K562 (cell line): ENCODE data around the gene LRTM1. TPM values are rescaled to one million over a fixed set of nuclear protein-coding genes. Genes with fewer than 3 reads are reported as not detected.

Experiments used
- ATAC-seq: fragments of 200-7000 bp; cut with Tn5 transposase; 3 replicates; pipeline ENCODE4 v1.9.1; 2020; ENCODE audit warnings: moderate library complexity
- BruUV-seq: library from RNA; stranded (reverse); fragments of 400-500 nt; replicated peaks from 2 replicates; lab custom pipeline; 2021; lab: Mats Ljungman, UMichigan
- CTCF ChIA-PET: fragments of 300-600 bp; formaldehyde crosslinking; extraction: SDS; loops from one replicate; lab custom pipeline; 2021; ENCODE audit warnings: low intra/inter-chr PET ratio; lab: Yijun Ruan, JAX
- POLR2A ChIA-PET: fragments of 300-600, 350-650 bp; sonication (Branson Sonifier 250); formaldehyde crosslinking; extraction: SDS; loops from one replicate; lab custom pipeline; 2021; ENCODE audit warnings: antibody characterized with exemption, inconsistent platforms; lab: Yijun Ruan, JAX
- DNase-seq, 4 experiments: peaks; one replicate each; pipeline versions ENCODE4 v3.0.0 to v3.0.0-alpha.2; 2011 to 2018; ENCODE audit warnings: low spot score in 3 of 4, mixed read lengths in 3 of 4; ENCODE audit errors: extremely low read depth in 1 of 4
- FAIRE-seq: peaks from 2 replicates; lab custom pipeline; 2011; peaks lifted over from hg19 to GRCh38; lab: Jason Lieb, UNC
- H2AFZ ChIP-seq: 2 replicates; pipeline ENCODE4 v1.6.0; 2011; ENCODE audit warnings: low read depth, low read length, control low read depth, inconsistent platforms
- H3K27ac ChIP-seq: fragments of 200-600 bp; 3 replicates; pipeline ENCODE4 v1.8.0; 2011; ENCODE audit warnings: low read depth, mild to moderate bottlenecking, control low read depth, inconsistent platforms, low read length, moderate library complexity, mixed read lengths; ENCODE audit errors: extremely low read depth
- H3K27me3 ChIP-seq, 2 experiments: fragments of 300-600 bp in 1 of 2; 2 replicates in 1 of 2; 3 replicates in 1 of 2; pipeline versions ENCODE4 v1.6.0 to v1.8.0; 2011; ENCODE audit warnings: inconsistent platforms in 2 of 2, low read length in 2 of 2, mild to moderate bottlenecking in 1 of 2, mixed read lengths in 1 of 2, moderate library complexity in 1 of 2; ENCODE audit not compliant: control insufficient read depth in 2 of 2, insufficient read depth in 2 of 2
- H3K36me3 ChIP-seq: fragments of 300-600 bp; 3 replicates; pipeline ENCODE4 v1.8.0; 2011; ENCODE audit warnings: mild to moderate bottlenecking, low read length, inconsistent platforms; ENCODE audit not compliant: control insufficient read depth, insufficient read depth
- H3K4me1 ChIP-seq, 2 experiments: fragments of 200-600 bp in 1 of 2; replicated peaks in 1 of 2; 2 replicates in 1 of 2; 3 replicates in 1 of 2; pipeline versions ENCODE4 v1.5.1 to v1.8.0; 2011; ENCODE audit warnings: inconsistent platforms in 2 of 2, low read length in 2 of 2, mild to moderate bottlenecking in 1 of 2, mixed read lengths in 1 of 2, moderate library complexity in 1 of 2; ENCODE audit not compliant: control insufficient read depth in 2 of 2, insufficient read depth in 2 of 2
- H3K4me2 ChIP-seq: 2 replicates; pipeline ENCODE4 v1.6.1; 2011; ENCODE audit warnings: low read length, control low read depth, inconsistent platforms, mixed read lengths; ENCODE audit not compliant: insufficient read depth
- H3K4me3 ChIP-seq: fragments of 200-600 bp; sonication (generic), shearing (Covaris generic); 2 replicates; pipeline ENCODE4 v1.5.1; 2016; ENCODE audit warnings: control low read depth, inconsistent platforms
- H3K79me2 ChIP-seq: fragments of 200-600 bp; 3 replicates; pipeline ENCODE4 v1.8.0; 2011; ENCODE audit warnings: low read length, inconsistent platforms; ENCODE audit not compliant: control insufficient read depth, insufficient read depth
- H3K9ac ChIP-seq, 2 experiments: 2 replicates each; pipeline versions ENCODE4 v1.6.0 to v1.6.1; 2011; ENCODE audit warnings: low read depth in 2 of 2, low read length in 2 of 2, control low read depth in 1 of 2, inconsistent platforms in 1 of 2, mild to moderate bottlenecking in 1 of 2, mixed read lengths in 1 of 2; ENCODE audit not compliant: insufficient read depth in 1 of 2
- H3K9me1 ChIP-seq: one replicate; pipeline ENCODE4 v1.6.0; 2011; ENCODE audit warnings: inconsistent platforms, mild to moderate bottlenecking, low read length, moderate library complexity; ENCODE audit not compliant: control insufficient read depth, insufficient read depth
- H3K9me3 ChIP-seq: replicated peaks from 2 replicates; pipeline ENCODE4 v1.5.1; 2011; ENCODE audit warnings: low read depth, low read length, inconsistent platforms; ENCODE audit not compliant: control insufficient read depth, insufficient read depth
- H4K20me1 ChIP-seq: replicated peaks from 2 replicates; pipeline ENCODE4 v1.6.1; 2011; ENCODE audit warnings: low read length, inconsistent platforms, mixed read lengths; ENCODE audit not compliant: control insufficient read depth, insufficient read depth
- BCL6 ChIP-seq: fragments of 250-450 bp; sonication (Bioruptor Pico); IDR thresholded peaks from 2 replicates; pipeline ENCODE4 v1.4.0; 2020
- BRD4 ChIP-seq: fragments of 200-600 bp; sonication (generic); IDR thresholded peaks from 2 replicates; pipeline ENCODE4 v1.6.1; 2017; ENCODE audit warnings: inconsistent platforms
- C11orf30 ChIP-seq: fragments of 450-650 bp; IDR thresholded peaks from 2 replicates; pipeline ENCODE4 v1.6.1; 2016; ENCODE audit warnings: low read depth, mild to moderate bottlenecking
- E2F5 ChIP-seq: sonication (generic); formaldehyde crosslinking; IDR thresholded peaks from 2 replicates; pipeline ENCODE4 v1.8.0; 2022; ENCODE audit warnings: mild to moderate bottlenecking, missing genetic modification reagents
- MTF1 ChIP-seq: fragments of 250-450 bp; sonication (Bioruptor Pico); IDR thresholded peaks from 2 replicates; pipeline ENCODE4 v1.9.0; 2021; ENCODE audit warnings: moderate library complexity, mild to moderate bottlenecking, inconsistent platforms, borderline replicate concordance
- PURB ChIP-seq: sonication (generic); formaldehyde crosslinking; IDR thresholded peaks from 2 replicates; pipeline ENCODE4 v1.9.0; 2021; ENCODE audit warnings: low read depth, mild to moderate bottlenecking, missing genetic modification reagents
- SMARCB1 ChIP-seq: IDR thresholded peaks from 2 replicates; pipeline ENCODE4 v1.6.1; 2011; ENCODE audit warnings: improper control_type of control experiment, low read depth; ENCODE audit not compliant: insufficient read length
- TAL1 ChIP-seq: fragments of 450-650 bp; IDR thresholded peaks from 2 replicates; pipeline ENCODE4 v1.6.1; 2016; ENCODE audit warnings: mild to moderate bottlenecking
- ZBTB8A ChIP-seq: fragments of 450-650 bp; IDR thresholded peaks from 2 replicates; pipeline ENCODE4 v1.6.1; 2018; ENCODE audit warnings: mild to moderate bottlenecking, moderate library complexity; ENCODE audit not compliant: partially characterized antibody
- ZNF197 ChIP-seq: fragments of 200-800 bp; sonication (Bioruptor generic); IDR thresholded peaks from 2 replicates; pipeline ENCODE4 v1.6.1; 2016; ENCODE audit warnings: low read depth, missing genetic modification characterization, missing compliant biosample characterization
- ZNF445 ChIP-seq: fragments of 250-450 bp; sonication (Bioruptor Pico); IDR thresholded peaks from 2 replicates; pipeline ENCODE4 v1.4.0; 2020; ENCODE audit warnings: low read depth, mild to moderate bottlenecking, moderate library complexity
- WGBS: fragments of 100-300 bp; shearing (Covaris generic); methylation state at CpG from one replicate; pipeline ENCODE4 v1.1.6; 2016; ENCODE audit warnings: low coverage, mixed read lengths; ENCODE audit not compliant: insufficient coverage; ENCODE audit errors: missing lambda C conversion rate; 5-methylcytosine and 5-hydroxymethylcytosine counted together
- in situ Hi-C: fragments of 300-500 bp; cut with MboI; formaldehyde crosslinking; loops from 4 replicates; pipeline ENCODE4 v1.15.0; 2018; ENCODE audit warnings: inconsistent platforms, mixed read lengths
- intact Hi-C: fragments of 100-400 bp; cut with micrococcal nuclease; formaldehyde crosslinking; loops from 2 replicates; pipeline ENCODE4 v1.14.2; 2022
- polyA plus RNA-seq, 8 experiments: library from polyadenylated mRNA; depleted of rRNA in 4 of 8; stranded (reverse) in 5 of 8; unstranded in 3 of 8; fragments of >200 nt; fragmentation: Nextera tagmentation in 2 of 8; fragmentation: Illumina TruSeq in 1 of 8; extraction: Ambion mirVana in 2 of 8; extraction: Trizol in 1 of 8; gene quantifications; 2 replicates each; pipeline versions ENCODE4 v1.2.1 to v1.2.3, GENCODE V29; 2011 to 2014; ENCODE audit warnings: inconsistent platforms in 1 of 8, missing spikeins in 1 of 8
- total RNA-seq, 7 experiments: library from RNA; depleted of rRNA in 6 of 7; stranded (reverse); fragments of >200 nt in 6 of 7; fragmentation: Illumina TruSeq in 2 of 7; extraction: Trizol in 2 of 7; gene quantifications; 2 replicates each; pipeline versions ENCODE4 v1.2.1 to v1.2.3, GENCODE V29; 2011 to 2021; ENCODE audit warnings: low replicate concordance in 1 of 7
- TF ChIP-seq, protein P1 (sequence below): fragments of 450-650 bp; IDR thresholded peaks from 2 replicates; pipeline ENCODE4 v1.6.1; 2016; ENCODE audit warnings: missing biosample characterization, missing genetic modification characterization

LRTM1 gene
- total and polyA plus RNA-seq, 9 of the 15 experiments (the other 6 are each of a cell fraction or from before 2014, with no cell fraction given) = not detected

DNA sequence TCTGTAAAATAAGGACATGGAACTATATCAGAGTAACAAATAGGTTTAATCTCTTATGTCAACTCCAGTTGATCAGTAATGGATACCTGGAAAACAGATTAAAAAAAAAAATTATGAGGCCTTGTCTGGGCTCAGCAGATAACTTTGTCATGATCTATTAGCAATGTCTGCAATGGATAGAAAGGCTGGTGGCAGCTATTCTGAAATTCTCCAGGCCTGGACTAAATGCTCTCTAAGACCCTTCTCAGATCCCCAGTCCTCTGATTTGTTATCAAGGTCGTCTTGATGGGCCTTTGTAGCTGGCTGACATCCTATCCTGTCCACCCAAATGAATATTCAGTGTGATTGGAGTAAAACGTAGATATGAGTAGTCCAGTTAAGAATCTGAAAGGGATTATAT is 13.7 kb downstream of the LRTM1 start (continued):
- TF ChIP-seq BRD4 (no peak), ZBTB8A (no peak), SMARCB1 (no peak), ZNF445 (no peak), ZNF197 (CRISPR knock-in tag) (no peak), BCL6 (CRISPR knock-in tag) (no peak), C11orf30 (no peak)

GRCh38 chr3:54909191-54909590 is 18.7 kb downstream of the LRTM1 start:
- WGBS = 0% methylated on average over 2 of the region's 2 CpGs
- Histone ChIP-seq H3K79me2 (no peaks in the 10 kb centered on the region), H3K4me2 (no peak overlapping the region), H2AFZ (no peak overlapping the region), H3K9ac (no peak overlapping the region), H3K4me1 (no peaks in the 10 kb centered on the region), H3K9me1 (no peaks in the 10 kb centered on the region), H3K9me3 (no peaks in the 10 kb centered on the region), H4K20me1 (no peaks in the 10 kb centered on the region), H3K4me3 (no peak overlapping the region), H3K27me3 (no peaks in the 10 kb centered on the region), H3K27ac (no peak overlapping the region), H3K36me3 (no peaks in the 10 kb centered on the region)
- no peak for FAIRE-seq
- no TSS peak for BruUV-seq
- no peak for ATAC-seq
- intact Hi-C loops (no loop called here), in situ Hi-C loops (no loop called here)
- DNase-seq = no peak
- ChIA-PET POLR2A (interaction anchor here (0.6 kb wide), 1 partner anchor 629 kb away, joined by 5 read pairs; no protein-coding TSS in a partner anchor), CTCF (no interaction called here)
- TF ChIP-seq, protein P1, sequence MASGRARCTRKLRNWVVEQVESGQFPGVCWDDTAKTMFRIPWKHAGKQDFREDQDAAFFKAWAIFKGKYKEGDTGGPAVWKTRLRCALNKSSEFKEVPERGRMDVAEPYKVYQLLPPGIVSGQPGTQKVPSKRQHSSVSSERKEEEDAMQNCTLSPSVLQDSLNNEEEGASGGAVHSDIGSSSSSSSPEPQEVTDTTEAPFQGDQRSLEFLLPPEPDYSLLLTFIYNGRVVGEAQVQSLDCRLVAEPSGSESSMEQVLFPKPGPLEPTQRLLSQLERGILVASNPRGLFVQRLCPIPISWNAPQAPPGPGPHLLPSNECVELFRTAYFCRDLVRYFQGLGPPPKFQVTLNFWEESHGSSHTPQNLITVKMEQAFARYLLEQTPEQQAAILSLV = no peak
- TF ChIP-seq E2F5 = no peak
- no peak for TF ChIP-seq MTF1
- no peak for TF ChIP-seq TAL1
- no peak for TF ChIP-seq PURB (CRISPR knock-in tag)
